H1 (cell line): ENCODE results near the gene RAD51D. TPM values are rescaled to one million over a fixed set of nuclear protein-coding genes. Genes with fewer than 3 reads are reported as not detected.

Experiments
- CTCF ChIA-PET: fragments of 300-600 bp; sonication (Branson Sonifier 250); formaldehyde crosslinking; loops from one replicate; lab custom pipeline; 2021; ENCODE audit not compliant: partially characterized antibody; lab: Charles Lee
- POLR2A ChIA-PET: fragments of 300-600 bp; sonication (Branson Sonifier 250); formaldehyde crosslinking; loops from one replicate; lab custom pipeline; 2021; ENCODE audit warnings: inconsistent platforms; ENCODE audit not compliant: partially characterized antibody; lab: Charles Lee
- DNase-seq, 2 experiments: peaks; one replicate each; pipeline versions ENCODE4 v3.0.0 to v3.0.0-alpha.2; 2010 to 2022; ENCODE audit warnings: low spot score in 2 of 2, low read depth in 1 of 2, mixed read lengths in 1 of 2
- FAIRE-seq: peaks from 2 replicates; lab custom pipeline; 2011; peaks lifted over from hg19 to GRCh38; lab: Jason Lieb, UNC
- H2AFZ ChIP-seq: 2 replicates; pipeline ENCODE4 v1.8.1; 2012; ENCODE audit warnings: low read length, inconsistent platforms
- H2AK5ac ChIP-seq: 2 replicates; pipeline ENCODE4 v1.6.1; 2013; ENCODE audit warnings: low read depth, low read length
- H2BK120ac ChIP-seq: replicated peaks from 2 replicates; pipeline ENCODE3; 2013; ENCODE audit warnings: low read depth, low read length, inconsistent platforms
- H2BK12ac ChIP-seq: 2 replicates; pipeline ENCODE4 v1.6.1; 2013; ENCODE audit warnings: low read depth, low read length
- H2BK15ac ChIP-seq: 2 replicates; pipeline ENCODE4 v1.6.1; 2013; ENCODE audit warnings: low read length
- H2BK20ac ChIP-seq: 2 replicates; pipeline ENCODE4 v1.6.1; 2013; ENCODE audit warnings: low read length
- H2BK5ac ChIP-seq: 2 replicates; pipeline ENCODE4 v1.6.1; 2013; ENCODE audit warnings: low read depth, low read length
- H3K14ac ChIP-seq: 2 replicates; pipeline ENCODE4 v1.6.1; 2013; ENCODE audit warnings: inconsistent platforms; ENCODE audit not compliant: insufficient read length
- H3K18ac ChIP-seq: 2 replicates; pipeline ENCODE4 v1.6.1; 2013; ENCODE audit warnings: low read length; ENCODE audit errors: extremely low read depth
- H3K23ac ChIP-seq: 2 replicates; pipeline ENCODE4 v1.6.1; 2013; ENCODE audit warnings: inconsistent platforms; ENCODE audit not compliant: insufficient read length
- H3K23me2 ChIP-seq: 2 replicates; pipeline ENCODE4 v1.6.1; 2013; ENCODE audit warnings: low read depth, low read length
- H3K27ac ChIP-seq: 2 replicates; pipeline ENCODE4 v1.6.1; 2011; ENCODE audit warnings: low read depth, low read length, inconsistent platforms
- H3K27me3 ChIP-seq, 4 experiments: replicated peaks in 1 of 4; 1 replicate in 1 of 4; 2 replicates in 3 of 4; pipeline versions ENCODE4 v1.6.1 to v1.8.1; 2011 to 2013; ENCODE audit warnings: low read length in 3 of 4, mild to moderate bottlenecking in 3 of 4, inconsistent platforms in 2 of 4, mixed read lengths in 2 of 4, moderate library complexity in 1 of 4; ENCODE audit not compliant: control insufficient read depth in 3 of 4, insufficient read depth in 3 of 4; ENCODE audit errors: extremely low read depth in 1 of 4
- H3K36me3 ChIP-seq, 4 experiments: 2 replicates each; pipeline versions ENCODE4 v1.6.1 to v1.8.1; 2011 to 2013; ENCODE audit warnings: mild to moderate bottlenecking in 4 of 4, low read length in 3 of 4, moderate library complexity in 2 of 4, control low read depth in 1 of 4, inconsistent platforms in 1 of 4; ENCODE audit not compliant: insufficient read depth in 4 of 4, control insufficient read depth in 2 of 4
- H3K4ac ChIP-seq: replicated peaks from 2 replicates; pipeline ENCODE3; 2013; ENCODE audit warnings: low read length, low read depth, mixed read lengths, inconsistent platforms; ENCODE audit not compliant: insufficient read length
- H3K4me1 ChIP-seq, 4 experiments: replicated peaks in 1 of 4; 1 replicate in 1 of 4; 2 replicates in 3 of 4; pipeline versions ENCODE4 v1.6.1 to v1.8.1; 2011 to 2013; ENCODE audit warnings: low read length in 3 of 4, inconsistent platforms in 2 of 4, mixed read lengths in 1 of 4; ENCODE audit not compliant: insufficient read depth in 4 of 4, control insufficient read depth in 3 of 4
- H3K4me2 ChIP-seq, 2 experiments: 2 replicates each; pipeline versions ENCODE4 v1.6.1 to v1.8.1; 2011 to 2013; ENCODE audit warnings: low read depth in 2 of 2, low read length in 2 of 2, control low read depth in 1 of 2, inconsistent platforms in 1 of 2, mild to moderate bottlenecking in 1 of 2; ENCODE audit not compliant: insufficient read depth in 1 of 2
- H3K4me3 ChIP-seq, 4 experiments: fragments of 200-600, 300-600 bp in 1 of 4; sonication (generic), shearing (Covaris generic), sonication (Bioruptor Twin) in 1 of 4; 2 replicates each; pipeline versions ENCODE4 v1.5.1 to v1.8.1; 2011 to 2016; ENCODE audit warnings: low read length in 4 of 4, low read depth in 3 of 4, control low read depth in 2 of 4, inconsistent platforms in 2 of 4, mild to moderate bottlenecking in 2 of 4, mixed read lengths in 1 of 4, moderate library complexity in 1 of 4; ENCODE audit not compliant: insufficient read depth in 2 of 4; ENCODE audit errors: extremely low read depth in 1 of 4
- H3K56ac ChIP-seq: replicated peaks from 2 replicates; pipeline ENCODE3; 2013; ENCODE audit warnings: low read depth, mild to moderate bottlenecking, mixed read lengths, low read length, inconsistent platforms; ENCODE audit not compliant: insufficient read length
- H3K79me1 ChIP-seq: 2 replicates; pipeline ENCODE4 v1.6.1; 2013; ENCODE audit warnings: low read depth, low read length, control low read depth
- H3K79me2 ChIP-seq, 2 experiments: 2 replicates each; pipeline versions ENCODE4 v1.6.1 to v1.8.1; 2012 to 2013; ENCODE audit warnings: low read length in 2 of 2, mild to moderate bottlenecking in 2 of 2, inconsistent platforms in 1 of 2; ENCODE audit not compliant: insufficient read depth in 2 of 2, control insufficient read depth in 1 of 2
- H3K9ac ChIP-seq, 4 experiments: replicated peaks in 1 of 4; 1 replicate in 1 of 4; 2 replicates in 3 of 4; pipeline versions ENCODE4 v1.6.1 to v1.8.1; 2011 to 2013; ENCODE audit warnings: low read depth in 3 of 4, low read length in 3 of 4, control low read depth in 2 of 4, mild to moderate bottlenecking in 2 of 4, moderate library complexity in 2 of 4, inconsistent platforms in 1 of 4; ENCODE audit errors: extremely low read depth in 1 of 4
- H3K9me3 ChIP-seq, 2 experiments: 2 replicates each; pipeline versions ENCODE4 v1.6.1 to v1.8.1; 2012 to 2013; ENCODE audit warnings: mild to moderate bottlenecking in 2 of 2, moderate library complexity in 2 of 2, control low read depth in 1 of 2, inconsistent platforms in 1 of 2, low read depth in 1 of 2, low read length in 1 of 2, mixed read lengths in 1 of 2; ENCODE audit not compliant: insufficient read depth in 2 of 2
- H4K20me1 ChIP-seq, 2 experiments: replicated peaks in 1 of 2; 2 replicates each; pipeline versions ENCODE3 to v1.8.1; 2011 to 2013; ENCODE audit warnings: inconsistent platforms in 2 of 2, low read length in 2 of 2, mild to moderate bottlenecking in 1 of 2; ENCODE audit not compliant: insufficient read depth in 2 of 2, control insufficient read depth in 1 of 2
- H4K5ac ChIP-seq: 2 replicates; pipeline ENCODE4 v1.6.1; 2013; ENCODE audit warnings: low read length, low read depth, mixed read lengths, inconsistent platforms; ENCODE audit not compliant: insufficient read length
- H4K8ac ChIP-seq: 2 replicates; pipeline ENCODE4 v1.8.0; 2013; ENCODE audit warnings: mild to moderate bottlenecking, moderate library complexity, low read length, inconsistent platforms; ENCODE audit not compliant: insufficient read depth; ENCODE audit errors: extremely low read depth
- H4K91ac ChIP-seq: replicated peaks from 2 replicates; pipeline ENCODE3; 2013; ENCODE audit warnings: low read length, mixed read lengths, inconsistent platforms; ENCODE audit not compliant: insufficient read length
- CHD2 ChIP-seq: IDR thresholded peaks from 2 replicates; pipeline ENCODE4 v1.6.1; 2012; ENCODE audit warnings: low read length, improper control_type of control experiment
- FOSL1 ChIP-seq: IDR thresholded peaks from 2 replicates; pipeline ENCODE4 v1.6.1; 2011; ENCODE audit warnings: mild to moderate bottlenecking, low read depth, low read length, moderate library complexity; ENCODE audit not compliant: insufficient read depth
- JUND ChIP-seq: IDR thresholded peaks from 2 replicates; pipeline ENCODE4 v1.6.1; 2011; ENCODE audit warnings: mild to moderate bottlenecking, improper control_type of control experiment, low read length
- MAFK ChIP-seq: IDR thresholded peaks from 2 replicates; pipeline ENCODE4 v1.6.1; 2012; ENCODE audit warnings: low read depth, mild to moderate bottlenecking, improper control_type of control experiment, low read length
- RAD21 ChIP-seq, 2 experiments: IDR thresholded peaks in 1 of 2; conservative IDR thresholded peaks in 1 of 2; 2 replicates each; pipeline ENCODE4 v1.6.1; 2011; ENCODE audit warnings: low read depth in 2 of 2, low read length in 2 of 2, improper control_type of control experiment in 1 of 2, inconsistent platforms in 1 of 2, mild to moderate bottlenecking in 1 of 2, moderate library complexity in 1 of 2
- RXRA ChIP-seq: IDR thresholded peaks from 2 replicates; pipeline ENCODE4 v1.6.1; 2011; ENCODE audit warnings: low read depth, mild to moderate bottlenecking, low read length, moderate library complexity; ENCODE audit not compliant: insufficient read depth
- SIX5 ChIP-seq: IDR thresholded peaks from 2 replicates; pipeline ENCODE4 v1.6.1; 2011; ENCODE audit warnings: mild to moderate bottlenecking, low read depth, low read length
- SP4 ChIP-seq: IDR thresholded peaks from 2 replicates; pipeline ENCODE4 v1.6.1; 2012; ENCODE audit warnings: low read length, inconsistent platforms
- SUZ12 ChIP-seq: fragments of 200-600 bp; sonication (generic); IDR thresholded peaks from 2 replicates; pipeline ENCODE4 v1.6.1; 2012; ENCODE audit warnings: mild to moderate bottlenecking, inconsistent platforms, low read length, moderate library complexity, mixed read lengths
- TBP ChIP-seq: IDR thresholded peaks from 2 replicates; pipeline ENCODE4 v1.6.1; 2011; ENCODE audit warnings: low read depth, low read length, improper control_type of control experiment
- TEAD4 ChIP-seq: IDR thresholded peaks from 2 replicates; pipeline ENCODE4 v1.6.1; 2012; ENCODE audit warnings: low read depth, low read length, inconsistent platforms, mixed read lengths
- WGBS, 2 experiments: shearing (Covaris generic) in 1 of 2; methylation state at CpG; one replicate each; pipeline versions ENCODE4 v1.1.6 to v1.1.7; 2013 to 2015; ENCODE audit warnings: low lambda C conversion rate in 2 of 2, mixed read lengths in 2 of 2, inconsistent platforms in 1 of 2, low coverage in 1 of 2, missing lambda C conversion rate in 1 of 2; ENCODE audit not compliant: insufficient replicate concordance in 2 of 2, insufficient coverage in 1 of 2, insufficient read length in 1 of 2; ENCODE audit errors: extremely low coverage in 1 of 2, missing lambda C conversion rate in 1 of 2; 5-methylcytosine and 5-hydroxymethylcytosine counted together
- polyA plus RNA-seq, 7 experiments: library from polyadenylated mRNA; depleted of rRNA in 3 of 7; stranded (reverse) in 5 of 7; unstranded in 2 of 7; fragments of >200 nt in 5 of 7; fragments of 200-250 nt in 2 of 7; gene quantifications; 1 replicate in 5 of 7; 2 replicates in 1 of 7; 4 replicates in 1 of 7; pipeline versions ENCODE4 v1.2.1 to v1.2.3, GENCODE V29; 2011 to 2013; ENCODE audit warnings: missing spikeins in 2 of 7, mixed read lengths in 2 of 7
- total RNA-seq: library from RNA; stranded (reverse); fragmentation: NEBNext Ultra II Directional; extraction: Animal tissue kit (Norgen Biotek cat#: 25700); gene quantifications from 2 replicates; pipeline ENCODE4 v1.2.1, GENCODE V29; 2021

RAD51D gene
- total and polyA plus RNA-seq, 2 of the 8 experiments (the other 6 are each of a cell fraction or from before 2014, with no cell fraction given) = 10.2 to 12.9 TPM

DNA sequence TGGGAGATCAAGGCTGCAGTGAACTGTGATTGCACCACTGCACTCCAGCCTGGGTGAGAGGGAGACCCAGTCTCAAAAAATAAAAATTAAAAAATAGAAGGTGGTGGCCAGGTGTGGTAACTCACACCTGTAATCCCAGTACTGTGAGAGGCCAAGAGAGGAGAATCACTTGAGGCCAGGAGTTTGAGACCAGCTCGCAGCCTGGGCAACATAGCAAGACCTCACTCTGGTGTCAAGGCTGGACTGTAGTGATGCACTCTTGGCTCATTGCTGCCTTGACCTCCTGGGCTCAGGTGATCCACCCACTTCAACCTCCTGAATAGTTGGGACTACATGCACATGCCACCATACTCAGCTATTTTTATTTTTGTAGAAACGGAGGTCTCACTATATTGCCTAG lies 69.5 kb downstream of the RAD51D start:
- H3K4me2 ChIP-seq = no peak overlapping the region
- H3K27me3 ChIP-seq = no peaks in the 10 kb centered on the region
- POLR2A ChIA-PET = interaction anchor here (0.6 kb wide), 2 partner anchors 30 to 1589 kb away, joined by 3 to 4 read pairs; no protein-coding TSS in a partner anchor
- H3K79me1 ChIP-seq = no peaks in the 10 kb centered on the region; the same call in 1 of the 2 replicates
- no peaks in the 10 kb centered on the region for H4K20me1 ChIP-seq
- H3K14ac ChIP-seq = no peak overlapping the region
- H3K27ac ChIP-seq = no peak overlapping the region
- 92% methylated on average over 2 of the region's 2 CpGs; no CpG with 5 or more reads in 1 of the 2 experiments for WGBS, 2 experiments
- no peak overlapping the region for H4K8ac ChIP-seq
- no peak overlapping the region for H2BK12ac ChIP-seq
- TF ChIP-seq MAFK (no peak), SIX5 (no peak), JUND (no peak), CHD2 (no peak), TBP (no peak), SUZ12 (no peak), FOSL1 (no peak), TEAD4 (no peak), SP4 (no peak), RXRA (no peak), RAD21 (IDR thresholded peaks at IDR 0.05 in 1 of 2, conservative IDR thresholded peaks at IDR 0.05 in 1 of 2; ENCODE audit: low read depth in 2 of 2, low read length in 2 of 2) (no peak)
- no peak overlapping the region for H3K4ac ChIP-seq
- H4K91ac ChIP-seq = no peak overlapping the region
- H2BK5ac ChIP-seq = no peak overlapping the region
- no peak overlapping the region for H2BK120ac ChIP-seq
- H3K4me1 ChIP-seq = no peaks in the 10 kb centered on the region
- no peaks in the 10 kb centered on the region; the same call in 1 of the 2 replicates for H3K23me2 ChIP-seq
- H3K56ac ChIP-seq = no peak overlapping the region
- H3K36me3 ChIP-seq = no peaks in the 10 kb centered on the region
- H3K18ac ChIP-seq = no peak overlapping the region
- H3K9me3 ChIP-seq = no peaks in the 10 kb centered on the region
- no peaks in the 10 kb centered on the region for H3K79me2 ChIP-seq
- FAIRE-seq (no peak), DNase-seq (no peak)
- no peak overlapping the region for H2AFZ ChIP-seq
- H2BK15ac ChIP-seq = no peak overlapping the region
- H3K4me3 ChIP-seq = no peak overlapping the region
- no peak overlapping the region for H2AK5ac ChIP-seq
- CTCF ChIA-PET = interaction anchor here (1.0 kb wide), 2 partner anchors 10 to 91 kb away, joined by 3 to 4 read pairs; no protein-coding TSS in a partner anchor
- H3K9ac ChIP-seq = no peak overlapping the region
- H2BK20ac ChIP-seq = no peak overlapping the region
- no peak overlapping the region for H3K23ac ChIP-seq
- no peak overlapping the region for H4K5ac ChIP-seq
